Measurements from ENCODE around the gene VPS51. TPM values are rescaled to one million over a fixed set of nuclear protein-coding genes. Genes with fewer than 3 reads are reported as not detected.
A peak's percentile ranks its signal among the peaks of the same experiment; 100 is the strongest.

VPS51 gene
- total RNA-seq, 4 donors from 2014 or later: 204 to 298 (median 224) TPM

- Histone ChIP-seq H3K9me3 (no peaks in the 10 kb centered on the region), H3K36me3 (peaks cover 0 to 21% (median 0%) of the 10 kb centered on the region in 3 donors), H3K4me1 (peaks cover 17 to 26% (median 18%) of the 10 kb centered on the region in 3 donors), H3K4me3 (peak overlapping the region in 3 of 4 donors; percentile 90 to 98 (median 95)), H3K27ac (peak overlapping the region; percentile 94 to 97 (median 95)), H3K27me3 (no peaks in the 10 kb centered on the region)
- WGBS, 2 donors: 77 to 80% methylated on average over 6 to 19 of the region's 22 CpGs
- intact Hi-C loops (cut with DNase I): no loop called here
- no peak for DNase-seq
- no peak for TF ChIP-seq POLR2A (IDR thresholded peaks at IDR 0.05)
- TF ChIP-seq, protein P1, sequence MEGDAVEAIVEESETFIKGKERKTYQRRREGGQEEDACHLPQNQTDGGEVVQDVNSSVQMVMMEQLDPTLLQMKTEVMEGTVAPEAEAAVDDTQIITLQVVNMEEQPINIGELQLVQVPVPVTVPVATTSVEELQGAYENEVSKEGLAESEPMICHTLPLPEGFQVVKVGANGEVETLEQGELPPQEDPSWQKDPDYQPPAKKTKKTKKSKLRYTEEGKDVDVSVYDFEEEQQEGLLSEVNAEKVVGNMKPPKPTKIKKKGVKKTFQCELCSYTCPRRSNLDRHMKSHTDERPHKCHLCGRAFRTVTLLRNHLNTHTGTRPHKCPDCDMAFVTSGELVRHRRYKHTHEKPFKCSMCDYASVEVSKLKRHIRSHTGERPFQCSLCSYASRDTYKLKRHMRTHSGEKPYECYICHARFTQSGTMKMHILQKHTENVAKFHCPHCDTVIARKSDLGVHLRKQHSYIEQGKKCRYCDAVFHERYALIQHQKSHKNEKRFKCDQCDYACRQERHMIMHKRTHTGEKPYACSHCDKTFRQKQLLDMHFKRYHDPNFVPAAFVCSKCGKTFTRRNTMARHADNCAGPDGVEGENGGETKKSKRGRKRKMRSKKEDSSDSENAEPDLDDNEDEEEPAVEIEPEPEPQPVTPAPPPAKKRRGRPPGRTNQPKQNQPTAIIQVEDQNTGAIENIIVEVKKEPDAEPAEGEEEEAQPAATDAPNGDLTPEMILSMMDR (IDR thresholded peaks at IDR 0.05): no peak
Observed at GRCh38 chr11:65095427-65095826, 587 bp upstream of the VPS51 start.

GRCh38 chr11:65096926-65097325, 912 bp downstream of the VPS51 start:
- Histone ChIP-seq H3K27me3 (no peaks in the 10 kb centered on the region), H3K4me1 (peaks cover 17 to 41% (median 18%) of the 10 kb centered on the region in 3 donors), H3K9me3 (no peaks in the 10 kb centered on the region), H3K27ac (peak overlapping the region; percentile 94 to 97 (median 95)), H3K4me3 (peak overlapping the region; percentile 87 to 98 (median 92)), H3K36me3 (peaks cover 0 to 21% (median 0%) of the 10 kb centered on the region in 3 donors)
- TF ChIP-seq POLR2A (IDR thresholded peaks at IDR 0.05): no peak
- TF ChIP-seq, protein P1 (IDR thresholded peaks at IDR 0.05): no peak
- intact Hi-C loops (cut with DNase I): no loop called here
- no peak for DNase-seq
- 25 to 45% methylated on average over 5 to 8 of the region's 8 CpGs for WGBS, 2 donors

GRCh38 chr11:65100674-65101350, 4.8 kb downstream of the VPS51 start:
- Histone ChIP-seq H3K4me1 (peaks cover 18 to 61% (median 20%) of the 10 kb centered on the region in 3 donors), H3K9me3 (no peaks in the 10 kb centered on the region), H3K27ac (peak overlapping the region in 2 of 4 donors; percentile 30 to 59), H3K27me3 (no peaks in the 10 kb centered on the region), H3K4me3 (no peak overlapping the region), H3K36me3 (peaks cover 0 to 41% (median 0%) of the 10 kb centered on the region in 3 donors)
- DNase-seq: no peak
- 73 to 77% methylated on average over 6 of the region's 6 CpGs for WGBS, 2 donors
- TF ChIP-seq, protein P1 (IDR thresholded peaks at IDR 0.05): peak in 1 of 6 experiments; percentile 36
- no peak for TF ChIP-seq POLR2A (IDR thresholded peaks at IDR 0.05)
- intact Hi-C loops (cut with DNase I): no loop called here

- Histone ChIP-seq H3K27ac (peak overlapping the region; percentile 23 to 59 (median 34)), H3K36me3 (peaks cover under 1 to 47% (median 2%) of the 10 kb centered on the region in 3 donors), H3K9me3 (no peaks in the 10 kb centered on the region), H3K4me1 (peaks cover 10 to 51% (median 12%) of the 10 kb centered on the region in 3 donors), H3K27me3 (no peaks in the 10 kb centered on the region), H3K4me3 (no peak overlapping the region)
- no peak for DNase-seq
- intact Hi-C loops (cut with DNase I): no loop called here
- TF ChIP-seq, protein P1 (IDR thresholded peaks at IDR 0.05): no peak
- no peak for TF ChIP-seq POLR2A (IDR thresholded peaks at IDR 0.05)
- 79 to 93% methylated on average over 8 of the region's 8 CpGs for WGBS, 2 donors
Observed at GRCh38 chr11:65102142-65103095, 6.4 kb downstream of the VPS51 start.

Data from esophagus squamous epithelium (tissue), 5 donors.